A172 (cell line): ENCODE results near the gene AK5. TPM values are rescaled to one million over a fixed set of nuclear protein-coding genes. Genes with fewer than 3 reads are reported as not detected.
A peak's percentile ranks its signal among the peaks of the same experiment; 100 is the strongest.
"Not testable (repeated sequence)": the region's sequence is repeated elsewhere in the genome, so short reads cannot be mapped to it uniquely, and the experiment has no call there.

Source experiments
- DNase-seq: peaks from one replicate; pipeline ENCODE4 v3.0.0-alpha.2; 2015; ENCODE audit warnings: low spot score
- total RNA-seq: library from RNA; depleted of rRNA; stranded (reverse); fragments of >200 nt; shearing (Covaris generic); gene quantifications from 2 replicates; pipeline ENCODE4 v1.2.3, GENCODE V29; 2014

Gene AK5
- total RNA-seq, 1 experiment from 2014 or later = 2.0 TPM

- no peak for DNase-seq
These were observed 217.1 kb downstream of the AK5 start for GRCh38 chr1:77498918-77499317.

- no peak for DNase-seq
These were observed 217.6 kb downstream of the AK5 start for GRCh38 chr1:77499466-77499865.

DNA sequence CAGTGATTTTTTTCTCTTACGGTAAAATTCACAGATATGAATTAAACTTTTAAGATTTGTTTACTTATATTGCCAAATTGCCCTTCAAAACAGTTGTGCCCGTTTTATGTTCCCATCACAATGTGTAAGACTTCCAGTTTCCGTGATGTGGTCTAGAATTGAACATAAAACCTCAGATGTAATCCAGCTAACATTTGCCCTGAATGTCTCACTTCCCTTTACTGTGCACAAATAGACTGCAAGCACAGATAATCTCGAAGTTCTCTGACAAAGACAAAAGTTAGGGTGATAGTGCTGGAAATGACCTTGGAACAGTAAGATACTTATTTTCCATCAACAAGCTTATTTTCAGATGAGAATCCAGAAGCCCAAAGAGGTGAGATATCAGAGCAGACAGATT is 223.2 kb downstream of the AK5 start:
- no peak for DNase-seq

- DNase-seq = no peak
These were observed 225.0 kb downstream of the AK5 start for GRCh38 chr1:77506771-77507170.

GRCh38 chr1:77509051-77509492 is 227.3 kb downstream of the AK5 start:
- DNase-seq = no peak

- no peak for DNase-seq
These were observed 228.1 kb downstream of the AK5 start for GRCh38 chr1:77509898-77510297.

- peak; percentile 65 for DNase-seq
These were observed 229.6 kb downstream of the AK5 start for GRCh38 chr1:77511440-77511840.

GRCh38 chr1:77512650-77513049 is 230.8 kb downstream of the AK5 start:
- DNase-seq = not testable (repeated sequence)

DNA sequence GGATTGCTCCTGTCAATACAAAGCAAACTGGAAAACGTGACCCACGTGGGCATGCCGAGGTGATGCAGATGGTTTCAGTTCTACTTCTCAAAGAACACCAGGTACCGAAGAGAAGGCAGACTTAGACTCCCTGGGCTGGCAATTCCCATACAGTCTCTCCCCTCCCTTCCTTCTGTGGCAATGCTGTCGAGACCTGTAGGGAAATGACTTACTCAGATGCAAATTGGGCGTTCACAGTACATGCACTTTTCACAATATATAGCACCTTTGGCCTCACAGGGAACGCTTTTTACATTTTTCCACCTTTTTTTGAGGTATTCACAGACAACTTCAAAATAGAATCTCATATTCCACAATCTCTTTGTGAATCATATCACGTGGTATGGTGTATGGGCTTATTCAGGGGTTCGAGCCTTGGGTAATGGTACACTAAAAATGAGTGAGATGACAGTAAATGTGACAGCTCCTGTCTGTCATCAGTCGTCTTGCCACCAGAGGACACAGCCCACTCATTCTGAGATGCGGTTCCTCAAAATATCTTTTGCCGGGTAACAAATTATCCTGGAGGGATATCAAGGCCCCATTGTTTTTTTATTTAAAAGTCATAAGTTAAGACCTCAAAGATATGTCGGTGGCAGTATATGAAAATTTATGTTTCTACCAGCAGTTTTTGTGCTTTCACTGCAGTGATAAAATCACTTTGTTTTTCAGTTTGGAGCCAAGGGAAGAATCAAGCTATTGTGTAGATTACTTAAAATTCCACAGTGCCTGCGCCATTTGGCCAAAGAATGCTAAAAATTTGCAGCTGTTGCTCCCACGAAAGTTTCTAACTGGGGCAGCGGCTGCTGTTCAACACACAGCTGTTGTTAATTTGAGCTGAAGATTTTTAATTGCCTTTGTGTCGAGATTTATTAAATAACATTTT is 232.3 kb downstream of the AK5 start:
- DNase-seq = peak; percentile 73

DNA sequence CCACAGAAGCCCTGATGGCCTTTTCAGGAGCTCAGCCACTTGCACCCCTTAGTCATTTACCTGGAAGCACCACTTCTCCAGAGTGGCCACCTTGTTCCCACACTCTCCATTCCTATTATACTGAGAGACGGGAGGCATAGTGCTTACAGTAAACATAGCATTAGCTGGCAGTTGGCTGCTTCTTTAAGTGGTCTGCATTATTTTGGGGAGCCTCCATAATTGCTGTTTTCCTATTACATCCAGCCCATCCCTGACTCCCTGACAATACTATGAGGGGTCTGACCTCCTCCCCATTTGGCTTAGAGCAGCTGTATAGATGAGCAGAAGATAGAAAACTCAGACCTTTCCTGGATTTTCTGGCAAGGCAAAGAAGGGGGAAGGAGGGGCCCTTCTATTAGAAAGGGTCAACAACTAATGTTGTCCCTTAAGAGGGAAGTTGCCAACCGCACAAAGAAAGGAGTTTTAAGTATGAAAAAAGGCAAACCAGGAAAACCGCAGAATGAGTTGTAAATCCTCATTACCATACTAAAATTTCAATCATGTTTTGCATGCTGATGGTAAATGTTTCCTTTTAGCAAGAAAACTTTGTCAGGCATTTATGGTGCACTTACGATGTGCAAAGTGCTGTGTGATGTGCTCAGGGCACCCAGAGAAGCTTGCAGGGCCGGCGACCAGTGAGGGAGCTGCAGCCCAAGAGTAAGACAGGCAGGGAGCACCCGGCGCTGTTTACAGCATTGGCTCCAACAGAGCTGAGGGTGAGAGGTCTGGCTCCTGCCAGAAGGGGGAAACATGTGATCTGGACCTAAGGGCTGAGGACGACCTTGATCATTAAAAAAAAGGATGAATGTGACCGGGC is 233.3 kb downstream of the AK5 start:
- DNase-seq = peak; percentile 60

DNA sequence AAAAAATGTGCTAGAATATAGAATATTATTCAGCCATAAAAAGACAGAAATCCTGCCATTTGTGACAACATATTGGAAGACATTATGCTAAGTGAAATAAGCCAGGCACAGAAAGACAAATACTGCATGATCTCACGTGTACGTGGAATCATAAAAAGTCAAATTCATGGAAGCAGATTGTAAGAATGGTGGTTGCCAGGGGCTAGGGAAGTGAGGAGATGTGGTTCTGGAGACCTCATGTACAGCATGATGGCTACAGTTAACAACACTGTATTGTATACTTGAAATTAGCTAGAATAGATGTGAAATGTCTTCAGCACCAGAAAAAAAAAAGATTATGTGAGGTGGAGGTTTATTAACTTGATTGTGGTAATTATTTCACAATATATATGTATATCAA is 234.3 kb downstream of the AK5 start:
- no peak for DNase-seq

GRCh38 chr1:77524038-77524437 is 242.2 kb downstream of the AK5 start:
- DNase-seq = no peak

DNA sequence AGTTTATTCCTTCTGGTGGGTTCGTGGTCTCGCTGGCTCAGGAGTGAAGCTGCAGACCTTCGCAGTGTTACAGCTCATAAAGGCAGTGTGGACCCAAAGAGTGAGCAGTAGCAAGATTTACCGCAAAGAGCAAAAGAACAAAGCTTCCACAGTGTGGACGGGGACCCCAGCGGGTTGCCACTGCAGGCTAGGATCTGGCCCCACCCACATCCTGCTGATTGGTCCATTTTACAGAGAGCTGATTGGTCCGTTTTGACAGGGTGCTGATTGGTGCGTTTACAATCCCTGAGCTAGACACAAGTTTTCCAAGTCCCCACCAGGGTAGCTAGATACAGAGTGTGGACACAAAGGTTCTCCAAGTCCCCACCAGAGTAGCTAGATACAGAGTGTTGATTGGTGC is 249.3 kb downstream of the AK5 start:
- DNase-seq = not testable (repeated sequence)

DNA sequence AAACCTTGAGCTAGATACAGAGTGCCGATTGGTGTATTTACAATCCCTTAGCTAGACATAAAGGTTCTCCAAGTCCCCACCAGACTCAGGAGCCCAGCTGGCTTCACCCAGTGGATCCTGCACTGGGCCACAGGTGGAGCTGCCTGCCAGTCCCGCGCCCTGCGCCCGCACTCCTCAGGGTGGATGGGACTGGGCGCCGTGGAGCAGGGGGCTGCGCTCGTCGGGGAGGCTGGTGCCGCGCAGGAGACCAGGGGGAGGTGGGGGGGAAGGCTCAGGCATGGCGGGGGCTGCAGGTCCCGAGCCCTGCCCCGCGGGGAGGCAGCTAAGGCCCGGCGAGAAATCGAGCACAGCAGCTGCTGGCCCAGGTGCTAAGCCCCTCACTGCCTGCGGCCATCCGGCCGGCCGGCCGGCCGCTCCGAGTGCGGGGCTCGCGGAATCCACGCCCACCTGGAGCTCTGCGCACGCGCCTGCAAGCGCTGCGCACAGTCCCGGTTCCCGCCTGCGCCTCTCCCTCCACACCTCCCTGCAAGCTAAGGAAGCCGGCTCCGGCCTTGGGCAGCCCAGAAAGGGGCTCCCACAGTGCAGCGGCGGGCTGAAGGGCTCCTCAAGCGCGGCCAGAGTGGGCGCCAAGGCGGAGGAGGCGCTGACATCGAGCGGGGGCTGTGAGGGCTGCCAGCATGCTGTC is 249.9 kb downstream of the AK5 start:
- not testable (repeated sequence) for DNase-seq

- no peak for DNase-seq
These were observed 250.8 kb downstream of the AK5 start for GRCh38 chr1:77532641-77533040.

- DNase-seq = no peak
These were observed 252.0 kb downstream of the AK5 start for GRCh38 chr1:77533660-77534305.

DNA sequence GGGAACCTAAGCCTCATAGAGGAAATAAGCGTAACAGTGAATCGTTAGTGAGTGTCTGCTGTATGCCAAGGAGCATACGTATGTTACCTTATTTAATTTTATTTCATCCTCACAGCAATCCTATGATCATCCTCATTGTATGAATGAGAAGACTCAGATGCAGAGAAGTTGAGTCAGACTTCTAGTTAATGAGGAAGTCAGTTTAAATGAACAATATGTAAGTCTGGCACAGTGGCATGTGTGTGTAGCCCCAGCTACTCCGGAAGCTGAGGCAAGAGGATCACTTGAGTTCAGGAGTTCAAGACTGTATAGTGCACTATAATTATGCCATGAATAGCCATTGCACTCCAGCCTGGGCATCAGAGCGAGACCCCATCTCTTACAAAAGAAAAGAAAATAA is 252.6 kb downstream of the AK5 start:
- DNase-seq = no peak

GRCh38 chr1:77536813-77537212 is 255.0 kb downstream of the AK5 start:
- DNase-seq = peak; percentile 94

DNA sequence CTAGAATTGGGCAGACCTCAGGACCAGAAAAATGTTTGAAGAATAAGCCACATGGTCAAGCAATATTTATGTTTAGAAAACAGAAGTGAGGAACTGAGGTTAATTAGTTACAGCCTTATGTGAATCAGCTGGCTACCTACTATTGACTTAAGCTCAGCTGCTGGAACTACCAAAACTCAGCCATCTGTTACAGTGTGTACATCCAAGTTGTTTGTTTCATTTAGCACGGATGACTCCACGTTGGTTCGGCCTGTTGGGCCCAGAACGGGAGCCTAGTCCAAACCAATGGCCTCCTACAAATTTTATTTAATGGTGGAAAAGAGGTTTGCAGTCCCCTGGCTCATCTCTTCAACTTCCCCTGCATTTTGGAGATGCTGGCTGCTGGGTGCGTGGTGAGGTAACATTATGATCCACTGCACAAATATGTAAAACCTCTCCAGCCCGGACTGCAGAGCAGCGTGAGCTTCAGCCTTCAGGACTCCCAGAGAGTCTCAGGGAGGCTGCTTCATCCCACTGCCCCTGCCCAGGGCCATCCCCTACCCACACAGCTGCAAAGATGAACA is 257.2 kb downstream of the AK5 start:
- DNase-seq = peak; percentile 60

- DNase-seq = peak; percentile 93
These were observed 257.8 kb downstream of the AK5 start for GRCh38 chr1:77539519-77540142.
